Smooth muscle cell (in vitro differentiated cells): Measurements from ENCODE around the gene HEG1. TPM values are rescaled to one million over a fixed set of nuclear protein-coding genes. Genes with fewer than 3 reads are reported as not detected.

Experiments used
- DNase-seq: peaks from one replicate; lab custom pipeline; 2025; ENCODE audit not compliant: unreplicated experiment; lab: John Stamatoyannopoulos, UW
- H2AFZ ChIP-seq: fragments of 200-600 bp; sonication (generic); 2 replicates; pipeline ENCODE4 v1.6.0; 2016; ENCODE audit warnings: antibody characterized with exemption, low read depth, mild to moderate bottlenecking
- H3F3A ChIP-seq: fragments of 200-600 bp; sonication (generic); 2 replicates; pipeline ENCODE4 v1.6.0; 2017; ENCODE audit warnings: antibody characterized with exemption, low read depth
- H3K27ac ChIP-seq: fragments of 200-600 bp; sonication (generic); 2 replicates; pipeline ENCODE4 v1.5.1; 2016; ENCODE audit warnings: low read depth, mild to moderate bottlenecking
- H3K27me3 ChIP-seq: fragments of 200-600 bp; sonication (generic); 2 replicates; pipeline ENCODE4 v1.6.1; 2016; ENCODE audit warnings: low read depth, mild to moderate bottlenecking
- H3K36me3 ChIP-seq: fragments of 200-600 bp; sonication (generic); 2 replicates; pipeline ENCODE4 v1.5.1; 2016; ENCODE audit warnings: low read depth
- H3K4me1 ChIP-seq: fragments of 200-600 bp; sonication (generic); 2 replicates; pipeline ENCODE4 v1.5.1; 2016; ENCODE audit warnings: low read depth
- H3K4me2 ChIP-seq: fragments of 200-600 bp; sonication (generic); 2 replicates; pipeline ENCODE4 v1.6.0; 2016; ENCODE audit warnings: mild to moderate bottlenecking
- H3K4me3 ChIP-seq: fragments of 200-600 bp; sonication (generic); 2 replicates; pipeline ENCODE4 v1.5.1; 2016; ENCODE audit warnings: mild to moderate bottlenecking
- H3K79me2 ChIP-seq: fragments of 200-600 bp; sonication (generic); 2 replicates; pipeline ENCODE4 v1.6.0; 2016; ENCODE audit warnings: low read depth, mild to moderate bottlenecking
- H3K9ac ChIP-seq: fragments of 200-600 bp; sonication (generic); 2 replicates; pipeline ENCODE4 v1.6.0; 2016; ENCODE audit warnings: low read depth
- H3K9me3 ChIP-seq: fragments of 200-600 bp; sonication (generic); replicated peaks from 2 replicates; pipeline ENCODE4 v1.5.1; 2016; ENCODE audit warnings: low read depth
- H4K20me1 ChIP-seq: fragments of 200-600 bp; sonication (generic); 2 replicates; pipeline ENCODE4 v1.6.0; 2016; ENCODE audit warnings: low read depth
- WGBS: methylation state at CpG from one replicate; pipeline ENCODE4 v1.1.7; 2016; ENCODE audit warnings: low lambda C conversion rate; 5-methylcytosine and 5-hydroxymethylcytosine counted together
- polyA plus RNA-seq: library from polyadenylated mRNA; unstranded; fragments of >200 nt; fragmentation: Nextera tagmentation; extraction: Ambion mirVana; gene quantifications from 2 replicates; pipeline ENCODE4 v1.2.1, GENCODE V29; 2016
- total RNA-seq: library from RNA; depleted of rRNA; stranded (reverse); fragments of >200 nt; gene quantifications from 2 replicates; pipeline ENCODE4 v1.2.3, GENCODE V29; 2014
- TF ChIP-seq, protein P1 (sequence below): fragments of 200-600 bp; sonication (generic); IDR thresholded peaks from 2 replicates; pipeline ENCODE4 v1.5.1; 2017; ENCODE audit warnings: borderline replicate concordance, mild to moderate bottlenecking, antibody characterized with exemption; ENCODE audit not compliant: insufficient read depth, poor library complexity, severe bottlenecking

Gene HEG1
- total and polyA plus RNA-seq, 2 experiments from 2014 or later: 28.0 to 50.3 TPM

DNA sequence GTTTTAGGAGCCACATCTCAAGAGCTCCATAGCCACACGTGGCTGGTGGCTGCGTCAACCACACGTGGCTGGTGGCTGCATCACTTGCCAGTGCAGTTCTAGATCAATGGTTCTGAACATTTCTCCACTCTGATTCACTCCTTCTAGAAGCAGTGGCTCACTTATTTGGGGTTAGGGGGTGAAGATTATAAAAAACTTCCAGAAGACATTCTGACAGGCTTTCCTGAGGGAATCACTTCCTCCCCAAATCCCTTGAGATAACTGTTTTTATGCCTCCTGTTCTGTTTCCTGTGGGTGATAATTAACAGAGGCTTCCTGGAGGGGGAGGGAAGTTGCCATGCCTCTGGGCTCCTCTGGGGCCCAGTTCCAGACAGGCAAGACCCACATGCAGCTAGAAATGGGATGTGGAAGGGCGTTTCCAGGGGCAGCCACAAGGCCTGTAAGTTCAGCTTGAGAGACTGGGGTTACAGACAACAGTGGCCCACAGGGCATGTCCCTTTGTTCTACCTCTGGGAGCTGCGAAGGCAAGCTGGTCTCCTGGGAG lies 23.6 kb downstream of the HEG1 start:
- H3K4me3 ChIP-seq: no peak overlapping the region
- no peaks in the 10 kb centered on the region for H3K9me3 ChIP-seq
- no peak overlapping the region for H3K4me2 ChIP-seq
- peaks cover under 1% of the 10 kb centered on the region for H3K4me1 ChIP-seq
- H3K36me3 ChIP-seq: peaks cover 19% of the 10 kb centered on the region
- no peak overlapping the region for H2AFZ ChIP-seq
- peaks cover 79% of the 10 kb centered on the region for H3K79me2 ChIP-seq
- TF ChIP-seq, protein P1, sequence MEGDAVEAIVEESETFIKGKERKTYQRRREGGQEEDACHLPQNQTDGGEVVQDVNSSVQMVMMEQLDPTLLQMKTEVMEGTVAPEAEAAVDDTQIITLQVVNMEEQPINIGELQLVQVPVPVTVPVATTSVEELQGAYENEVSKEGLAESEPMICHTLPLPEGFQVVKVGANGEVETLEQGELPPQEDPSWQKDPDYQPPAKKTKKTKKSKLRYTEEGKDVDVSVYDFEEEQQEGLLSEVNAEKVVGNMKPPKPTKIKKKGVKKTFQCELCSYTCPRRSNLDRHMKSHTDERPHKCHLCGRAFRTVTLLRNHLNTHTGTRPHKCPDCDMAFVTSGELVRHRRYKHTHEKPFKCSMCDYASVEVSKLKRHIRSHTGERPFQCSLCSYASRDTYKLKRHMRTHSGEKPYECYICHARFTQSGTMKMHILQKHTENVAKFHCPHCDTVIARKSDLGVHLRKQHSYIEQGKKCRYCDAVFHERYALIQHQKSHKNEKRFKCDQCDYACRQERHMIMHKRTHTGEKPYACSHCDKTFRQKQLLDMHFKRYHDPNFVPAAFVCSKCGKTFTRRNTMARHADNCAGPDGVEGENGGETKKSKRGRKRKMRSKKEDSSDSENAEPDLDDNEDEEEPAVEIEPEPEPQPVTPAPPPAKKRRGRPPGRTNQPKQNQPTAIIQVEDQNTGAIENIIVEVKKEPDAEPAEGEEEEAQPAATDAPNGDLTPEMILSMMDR: no peak
- 35% methylated on average over 5 of the region's 5 CpGs for whole genome bisulfite sequencing
- H4K20me1 ChIP-seq: peaks cover 31% of the 10 kb centered on the region
- peaks cover 2% of the 10 kb centered on the region for H3F3A ChIP-seq
- no peaks in the 10 kb centered on the region for H3K27me3 ChIP-seq
- no peak overlapping the region for H3K9ac ChIP-seq
- peak overlapping the region; percentile 20 for H3K27ac ChIP-seq
- DNase-seq: no peak

DNA sequence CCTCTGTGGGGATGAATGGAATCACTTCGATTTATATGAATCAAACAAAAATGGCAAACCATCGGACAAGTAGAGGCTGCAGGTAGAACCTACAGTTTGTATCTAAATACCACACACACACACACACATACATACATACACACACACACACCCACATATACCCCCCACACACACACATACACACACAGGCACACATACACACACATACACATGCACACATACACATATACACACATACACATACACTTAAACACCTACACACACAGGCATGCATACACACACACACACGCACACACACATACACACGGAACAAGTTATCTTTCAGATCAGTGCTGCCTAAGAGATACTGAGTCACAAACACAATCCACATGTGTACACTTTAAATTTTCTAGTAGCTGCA lies 24.3 kb downstream of the HEG1 start:
- Histone ChIP-seq H3K4me2 (no peak overlapping the region), H3K36me3 (peaks cover 21% of the 10 kb centered on the region), H3K4me1 (no peaks in the 10 kb centered on the region), H3K4me3 (no peak overlapping the region), H3K9ac (no peak overlapping the region), H4K20me1 (peaks cover 27% of the 10 kb centered on the region), H3K79me2 (peaks cover 74% of the 10 kb centered on the region), H3K9me3 (no peaks in the 10 kb centered on the region), H3F3A (peaks cover 2% of the 10 kb centered on the region), H2AFZ (no peak overlapping the region), H3K27ac (peak overlapping the region; percentile 20), H3K27me3 (no peaks in the 10 kb centered on the region)
- no peak for DNase-seq
- WGBS: 68% methylated on average over 3 of the region's 4 CpGs
- TF ChIP-seq, protein P1: no peak

DNA sequence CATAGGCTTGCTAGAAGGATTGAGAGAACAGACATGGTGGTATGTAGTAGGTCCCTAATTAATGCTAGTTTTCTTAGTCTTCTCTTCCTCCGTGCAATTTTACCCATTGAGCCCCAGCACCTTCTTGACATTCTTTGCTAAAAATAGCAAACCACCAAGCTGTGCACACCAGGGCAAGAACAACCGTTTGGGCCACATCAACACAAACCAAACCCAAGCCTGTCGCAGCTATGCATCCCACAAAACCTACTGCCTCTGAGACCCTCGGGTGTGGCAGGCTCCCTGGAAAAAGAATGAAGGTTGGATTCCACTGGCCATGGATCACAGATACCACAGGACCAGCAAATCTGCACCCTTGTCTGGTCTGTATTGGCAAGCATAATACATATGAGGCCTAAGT lies 27.1 kb downstream of the HEG1 start:
- WGBS: 85% methylated on average over 4 of the region's 4 CpGs
- Histone ChIP-seq H3K4me2 (no peak overlapping the region), H3K9me3 (no peaks in the 10 kb centered on the region), H3K27ac (no peak overlapping the region), H4K20me1 (peaks cover 45% of the 10 kb centered on the region), H3F3A (peaks cover 2% of the 10 kb centered on the region), H3K27me3 (no peaks in the 10 kb centered on the region), H3K4me1 (no peaks in the 10 kb centered on the region), H2AFZ (no peak overlapping the region), H3K9ac (no peak overlapping the region), H3K79me2 (peaks cover 67% of the 10 kb centered on the region), H3K4me3 (no peak overlapping the region), H3K36me3 (peaks cover 32% of the 10 kb centered on the region)
- no peak for DNase-seq
- TF ChIP-seq, protein P1: no peak

DNA sequence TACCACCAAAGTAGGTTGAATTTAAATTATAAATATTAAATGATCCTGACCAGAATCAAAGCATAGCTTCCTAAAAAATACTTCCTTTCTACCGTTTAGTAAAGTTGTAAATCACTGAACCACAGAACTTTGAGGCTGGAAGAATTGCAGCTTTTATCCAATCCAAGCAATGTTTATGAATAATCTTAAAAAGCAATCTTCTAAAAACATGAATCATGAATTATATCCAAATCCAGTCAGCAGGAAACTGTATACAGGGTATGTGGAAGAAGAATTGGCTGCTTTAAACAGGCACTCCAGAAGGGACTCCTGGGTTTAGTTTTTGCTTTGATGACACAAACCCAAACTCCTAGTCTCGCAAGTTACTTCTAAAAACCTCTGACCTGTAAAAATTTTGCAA lies 30.2 kb downstream of the HEG1 start:
- Histone ChIP-seq H3K9ac (no peak overlapping the region), H3K4me1 (no peaks in the 10 kb centered on the region), H3K36me3 (peaks cover 37% of the 10 kb centered on the region), H3K4me3 (no peak overlapping the region), H3K27ac (no peak overlapping the region), H4K20me1 (peaks cover 58% of the 10 kb centered on the region), H3K4me2 (no peak overlapping the region), H3F3A (no peaks in the 10 kb centered on the region), H2AFZ (no peak overlapping the region), H3K79me2 (peaks cover 66% of the 10 kb centered on the region), H3K27me3 (no peaks in the 10 kb centered on the region), H3K9me3 (no peaks in the 10 kb centered on the region)
- WGBS: 83% methylated on average over 2 of the region's 2 CpGs
- TF ChIP-seq, protein P1: no peak
- DNase-seq: no peak
